ENCODE results near the gene ALG2.

The ALG2 gene

GRCh38 chr9:99189887-99190596 is 31.7 kb downstream of the ALG2 start:
- H3K9me3 ChIP-seq: no peaks in the 10 kb centered on the region

GRCh38 chr9:99189186-99189585 is 32.6 kb downstream of the ALG2 start:
- H3K4me1 ChIP-seq: peaks cover 0 to 9% (median 3%) of the 10 kb centered on the region in 4 donors
- H3K27ac ChIP-seq: no peak overlapping the region
- peaks cover 0 to 11% of the 10 kb centered on the region in 2 donors for H3K27me3 ChIP-seq
- no peaks in the 10 kb centered on the region for H3K36me3 ChIP-seq
- no peak for DNase-seq
- TF ChIP-seq CTCF (IDR thresholded peaks at IDR 0.05): no peak
- intact Hi-C loops (cut with DNase I; ENCODE audit: low total_unique reads): loop anchor here (10.0 kb wide), 1 partner anchor 616 kb away; no protein-coding TSS in a partner anchor
- H3K4me3 ChIP-seq: no peak overlapping the region
- H3K9me3 ChIP-seq: no peaks in the 10 kb centered on the region

More at GRCh38 chr9:99189887-99190596, 31.7 kb downstream of the ALG2 start:
- intact Hi-C loops (cut with DNase I; ENCODE audit: low total_unique reads): loop anchor here (10.0 kb wide), 1 partner anchor 615 kb away; no protein-coding TSS in a partner anchor
- TF ChIP-seq CTCF (IDR thresholded peaks at IDR 0.05): no peak
- no peak for DNase-seq
- Histone ChIP-seq H3K27ac (no peak overlapping the region), H3K36me3 (no peaks in the 10 kb centered on the region), H3K4me1 (peaks cover 0 to 2% (median 1%) of the 10 kb centered on the region in 4 donors), H3K4me3 (no peak overlapping the region), H3K27me3 (peaks cover 0 to 11% of the 10 kb centered on the region in 2 donors)

- TF ChIP-seq CTCF (IDR thresholded peaks at IDR 0.05): no peak
- intact Hi-C loops (cut with DNase I; ENCODE audit: low total_unique reads): loop anchor here (10.0 kb wide), 1 partner anchor 617 kb away; no protein-coding TSS in a partner anchor
- no peak for DNase-seq
- H3K36me3 ChIP-seq: no peaks in the 10 kb centered on the region
- H3K4me1 ChIP-seq: peaks cover 0 to 11% (median 3%) of the 10 kb centered on the region in 4 donors
- H3K27ac ChIP-seq: no peak overlapping the region
- H3K9me3 ChIP-seq: no peaks in the 10 kb centered on the region
- peaks cover 0 to 11% of the 10 kb centered on the region in 2 donors for H3K27me3 ChIP-seq
- no peak overlapping the region for H3K4me3 ChIP-seq
Measured at GRCh38 chr9:99187311-99187710, 34.4 kb downstream of the ALG2 start.

- H3K36me3 ChIP-seq: no peaks in the 10 kb centered on the region
- no peak for DNase-seq
- intact Hi-C loops (cut with DNase I; ENCODE audit: low total_unique reads): loop anchor here (10.0 kb wide), 1 partner anchor 619 kb away; no protein-coding TSS in a partner anchor
- peaks cover 0 to 8% of the 10 kb centered on the region in 2 donors for H3K27me3 ChIP-seq
- no peak for TF ChIP-seq CTCF (IDR thresholded peaks at IDR 0.05)
- H3K4me3 ChIP-seq: no peak overlapping the region
- no peak overlapping the region for H3K27ac ChIP-seq
- peaks cover 0 to 11% (median 3%) of the 10 kb centered on the region in 4 donors for H3K4me1 ChIP-seq
- no peaks in the 10 kb centered on the region for H3K9me3 ChIP-seq
Measured at GRCh38 chr9:99185934-99186333, 35.8 kb downstream of the ALG2 start.

- Histone ChIP-seq H3K4me3 (no peak overlapping the region), H3K36me3 (no peaks in the 10 kb centered on the region)
- intact Hi-C loops (cut with DNase I; ENCODE audit: low total_unique reads): loop anchor here (10.0 kb wide), 1 partner anchor 620 kb away; no protein-coding TSS in a partner anchor
Measured at GRCh38 chr9:99185348-99185632, 36.5 kb downstream of the ALG2 start.

More at GRCh38 chr9:99185348-99185632, 36.5 kb downstream of the ALG2 start:
- no peak for DNase-seq
- peaks cover 0 to 6% of the 10 kb centered on the region in 2 donors for H3K27me3 ChIP-seq
- TF ChIP-seq CTCF (IDR thresholded peaks at IDR 0.05): no peak
- no peaks in the 10 kb centered on the region for H3K9me3 ChIP-seq
- H3K4me1 ChIP-seq: peaks cover 0 to 11% (median 3%) of the 10 kb centered on the region in 4 donors
- no peak overlapping the region for H3K27ac ChIP-seq

Measured in tibial artery (tissue), 4 donors.